SK-N-MC (cell line): ENCODE measurements around the gene SFSWAP.

Source experiments
- EZH2 ChIP-seq: fragments of 200-600 bp; sonication (generic); IDR thresholded peaks from one replicate; pipeline ENCODE4 v1.6.1; 2017; ENCODE audit warnings: antibody characterized with exemption
- FOXP2 ChIP-seq: optimal IDR thresholded peaks from 2 replicates; pipeline ENCODE3; 2011; ENCODE audit warnings: mild to moderate bottlenecking, moderate library complexity; ENCODE audit not compliant: insufficient read depth; ENCODE audit errors: extremely low read length, control extremely low read depth
- POLR2AphosphoS5 ChIP-seq: IDR thresholded peaks from 2 replicates; pipeline ENCODE4 v1.6.1; 2012; ENCODE audit warnings: mild to moderate bottlenecking, low read depth, low read length, borderline replicate concordance

GRCh38 chr12:131677699-131678098, 33.2 kb upstream of the SFSWAP start:
- TF ChIP-seq EZH2: no peak
- no peak for TF ChIP-seq POLR2AphosphoS5
- TF ChIP-seq FOXP2: no peak
